HEK293 (cell line): ENCODE measurements around the gene FGD3.

Experiments used
- CTCF ChIP-seq: fragments of 450-650 bp; formaldehyde crosslinking; IDR thresholded peaks from 2 replicates; pipeline ENCODE4 v1.5.1; 2016; ENCODE audit warnings: missing biosample characterization, missing genetic modification characterization
- GLI4 ChIP-seq: fragments of 450-650 bp; formaldehyde crosslinking; IDR thresholded peaks from 2 replicates; pipeline ENCODE4 v1.5.1; 2016; ENCODE audit warnings: missing biosample characterization, missing genetic modification characterization
- KLF1 ChIP-seq: fragments of 450-650 bp; formaldehyde crosslinking; IDR thresholded peaks from 2 replicates; pipeline ENCODE4 v1.5.1; 2016; ENCODE audit warnings: missing biosample characterization, missing genetic modification characterization
- ZFP37 ChIP-seq: fragments of 450-650 bp; formaldehyde crosslinking; IDR thresholded peaks from 2 replicates; pipeline ENCODE4 v1.5.1; 2016; ENCODE audit warnings: missing biosample characterization, missing genetic modification characterization
- ZNF121 ChIP-seq: fragments of 450-650 bp; formaldehyde crosslinking; IDR thresholded peaks from 2 replicates; pipeline ENCODE4 v1.5.1; 2016; ENCODE audit warnings: missing biosample characterization, missing genetic modification characterization
- ZNF133 ChIP-seq: fragments of 450-650 bp; formaldehyde crosslinking; IDR thresholded peaks from 2 replicates; pipeline ENCODE4 v1.5.1; 2016; ENCODE audit warnings: missing biosample characterization, missing genetic modification characterization
- ZNF585B ChIP-seq: fragments of 450-650 bp; formaldehyde crosslinking; IDR thresholded peaks from 2 replicates; pipeline ENCODE4 v1.5.1; 2016; ENCODE audit warnings: missing biosample characterization, missing genetic modification characterization
- ZNF624 ChIP-seq: fragments of 450-650 bp; formaldehyde crosslinking; IDR thresholded peaks from 2 replicates; pipeline ENCODE4 v1.5.1; 2017; ENCODE audit warnings: missing biosample characterization, missing genetic modification characterization
- TF ChIP-seq, protein P1 (sequence below): sonication (generic); formaldehyde crosslinking; IDR thresholded peaks from 2 replicates; pipeline ENCODE4 v1.8.1; 2022; ENCODE audit warnings: mild to moderate bottlenecking, moderate library complexity, missing genetic modification reagents

DNA sequence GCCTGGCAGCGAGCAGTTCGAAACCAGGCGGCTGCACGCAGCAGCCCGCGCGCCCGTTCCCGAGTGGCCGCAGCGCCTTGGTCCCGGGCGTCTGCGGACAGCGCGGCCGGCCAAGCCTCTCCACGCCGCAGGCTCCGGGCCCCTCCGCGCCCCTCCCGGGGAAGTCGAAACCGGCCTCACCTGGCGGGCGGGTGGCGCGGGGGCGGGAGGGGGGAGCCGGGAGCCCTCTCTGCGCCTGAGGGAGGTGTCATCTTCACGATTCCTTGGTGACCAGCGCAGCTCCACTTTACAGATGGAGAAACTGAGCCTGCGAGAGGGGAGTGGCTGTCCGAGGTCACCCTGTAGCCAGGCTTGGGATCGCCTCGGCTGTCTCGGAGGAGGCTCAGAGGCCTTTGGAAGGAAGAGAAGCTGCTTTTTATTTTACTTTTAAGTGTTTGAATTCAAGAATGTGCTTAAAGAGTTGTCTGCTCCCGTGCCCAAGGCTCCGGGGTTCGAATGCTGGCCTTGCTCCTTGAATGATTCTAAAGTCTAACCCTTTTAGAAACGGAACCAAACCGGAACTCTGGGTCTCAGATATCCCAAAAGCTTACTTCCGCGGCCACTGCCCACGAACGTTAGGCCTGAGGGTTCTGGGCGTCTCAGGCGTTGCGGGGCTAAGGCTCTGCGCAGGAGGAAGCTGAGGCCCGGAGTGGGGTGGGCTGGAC, 111.8 kb downstream of the FGD3 start:
- TF ChIP-seq CTCF (tag by site-specific recombination) (no peak), ZNF121 (no peak), ZNF133 (no peak), GLI4 (tag by site-specific recombination) (no peak), ZNF624 (no peak), ZNF585B (tag by site-specific recombination) (no peak), KLF1 (tag by site-specific recombination) (no peak), ZFP37 (tag by site-specific recombination) (no peak)
- TF ChIP-seq, protein P1, sequence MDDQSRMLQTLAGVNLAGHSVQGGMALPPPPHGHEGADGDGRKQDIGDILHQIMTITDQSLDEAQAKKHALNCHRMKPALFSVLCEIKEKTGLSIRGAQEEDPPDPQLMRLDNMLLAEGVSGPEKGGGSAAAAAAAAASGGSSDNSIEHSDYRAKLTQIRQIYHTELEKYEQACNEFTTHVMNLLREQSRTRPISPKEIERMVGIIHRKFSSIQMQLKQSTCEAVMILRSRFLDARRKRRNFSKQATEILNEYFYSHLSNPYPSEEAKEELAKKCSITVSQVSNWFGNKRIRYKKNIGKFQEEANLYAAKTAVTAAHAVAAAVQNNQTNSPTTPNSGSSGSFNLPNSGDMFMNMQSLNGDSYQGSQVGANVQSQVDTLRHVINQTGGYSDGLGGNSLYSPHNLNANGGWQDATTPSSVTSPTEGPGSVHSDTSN (CRISPR knock-in tag), result no peak
